Rectal smooth muscle tissue (tissue), 1 donor: Measurements from ENCODE around the gene ADARB2.

ENCODE experiments used
- H3K27ac ChIP-seq: one replicate; pipeline ENCODE4 v1.7.0; 2013; ENCODE audit warnings: low read depth, low read length, inconsistent platforms
- H3K27me3 ChIP-seq: one replicate; pipeline ENCODE4 v1.7.0; 2013; ENCODE audit warnings: low read length; ENCODE audit not compliant: control insufficient read depth, insufficient read depth
- H3K36me3 ChIP-seq: one replicate; pipeline ENCODE4 v1.7.0; 2013; ENCODE audit warnings: low read length; ENCODE audit not compliant: control insufficient read depth, insufficient read depth
- H3K4me1 ChIP-seq: one replicate; pipeline ENCODE4 v1.7.0; 2013; ENCODE audit warnings: low read length; ENCODE audit not compliant: control insufficient read depth, insufficient read depth
- H3K4me3 ChIP-seq: one replicate; pipeline ENCODE4 v1.7.0; 2013; ENCODE audit warnings: low read length
- H3K9ac ChIP-seq: one replicate; pipeline ENCODE4 v1.7.0; 2013; ENCODE audit warnings: low read length

The ADARB2 gene

GRCh38 chr10:1411451-1411850, 325.9 kb downstream of the ADARB2 start:
- Histone ChIP-seq H3K4me1 (no peaks in the 10 kb centered on the region), H3K9ac (no peak overlapping the region), H3K27me3 (no peaks in the 10 kb centered on the region), H3K4me3 (no peak overlapping the region), H3K36me3 (no peaks in the 10 kb centered on the region), H3K27ac (no peak overlapping the region)

GRCh38 chr10:1410469-1411395, 326.6 kb downstream of the ADARB2 start:
- Histone ChIP-seq H3K27me3 (no peaks in the 10 kb centered on the region), H3K4me1 (no peaks in the 10 kb centered on the region), H3K4me3 (no peak overlapping the region), H3K27ac (no peak overlapping the region), H3K36me3 (no peaks in the 10 kb centered on the region), H3K9ac (no peak overlapping the region)

- no peaks in the 10 kb centered on the region for H3K4me1 ChIP-seq
- no peak overlapping the region for H3K4me3 ChIP-seq
Observed at GRCh38 chr10:1410032-1410431, 327.3 kb downstream of the ADARB2 start.

GRCh38 chr10:1409392-1409791, 327.9 kb downstream of the ADARB2 start:
- no peaks in the 10 kb centered on the region for H3K36me3 ChIP-seq
- H3K4me3 ChIP-seq, result no peak overlapping the region
- H3K27me3 ChIP-seq, result no peaks in the 10 kb centered on the region
- H3K9ac ChIP-seq, result no peak overlapping the region
- H3K4me1 ChIP-seq, result no peaks in the 10 kb centered on the region
- no peak overlapping the region for H3K27ac ChIP-seq

More at GRCh38 chr10:1410032-1410431, 327.3 kb downstream of the ADARB2 start:
- Histone ChIP-seq H3K27me3 (no peaks in the 10 kb centered on the region), H3K36me3 (no peaks in the 10 kb centered on the region), H3K27ac (no peak overlapping the region), H3K9ac (no peak overlapping the region)

GRCh38 chr10:1408651-1409367, 328.5 kb downstream of the ADARB2 start:
- Histone ChIP-seq H3K27me3 (no peaks in the 10 kb centered on the region), H3K27ac (no peak overlapping the region), H3K4me1 (no peaks in the 10 kb centered on the region)

GRCh38 chr10:1406967-1407945, 330.1 kb downstream of the ADARB2 start:
- Histone ChIP-seq H3K36me3 (no peaks in the 10 kb centered on the region), H3K27ac (no peak overlapping the region), H3K27me3 (no peaks in the 10 kb centered on the region), H3K9ac (no peak overlapping the region), H3K4me1 (no peaks in the 10 kb centered on the region), H3K4me3 (no peak overlapping the region)

More at GRCh38 chr10:1408651-1409367, 328.5 kb downstream of the ADARB2 start:
- Histone ChIP-seq H3K9ac (no peak overlapping the region), H3K4me3 (no peak overlapping the region), H3K36me3 (no peaks in the 10 kb centered on the region)

- Histone ChIP-seq H3K4me1 (no peaks in the 10 kb centered on the region), H3K9ac (no peak overlapping the region), H3K27me3 (no peaks in the 10 kb centered on the region), H3K36me3 (no peaks in the 10 kb centered on the region), H3K4me3 (no peak overlapping the region), H3K27ac (no peak overlapping the region)
Observed at GRCh38 chr10:1406132-1406966, 331.0 kb downstream of the ADARB2 start.

GRCh38 chr10:1404323-1405260, 332.7 kb downstream of the ADARB2 start:
- Histone ChIP-seq H3K4me3 (no peak overlapping the region), H3K36me3 (no peaks in the 10 kb centered on the region), H3K27me3 (no peaks in the 10 kb centered on the region), H3K27ac (no peak overlapping the region), H3K4me1 (no peaks in the 10 kb centered on the region), H3K9ac (no peak overlapping the region)

- Histone ChIP-seq H3K4me3 (no peak overlapping the region), H3K4me1 (no peaks in the 10 kb centered on the region), H3K27ac (no peak overlapping the region), H3K9ac (no peak overlapping the region), H3K36me3 (no peaks in the 10 kb centered on the region), H3K27me3 (no peaks in the 10 kb centered on the region)
Observed at GRCh38 chr10:1403508-1404322, 333.6 kb downstream of the ADARB2 start.

GRCh38 chr10:1402816-1403507, 334.4 kb downstream of the ADARB2 start:
- Histone ChIP-seq H3K9ac (no peak overlapping the region), H3K36me3 (no peaks in the 10 kb centered on the region), H3K4me3 (no peak overlapping the region), H3K4me1 (no peaks in the 10 kb centered on the region), H3K27ac (no peak overlapping the region), H3K27me3 (no peaks in the 10 kb centered on the region)
